Karpas-422 (cell line): Measurements from ENCODE around the gene CHMP3. TPM values are rescaled to one million over a fixed set of nuclear protein-coding genes. Genes with fewer than 3 reads are reported as not detected.
"Not testable (repeated sequence)": the region's sequence is repeated elsewhere in the genome, so short reads cannot be mapped to it uniquely, and the experiment has no call there.

ENCODE experiments used
- DNase-seq: peaks from one replicate; pipeline ENCODE4 v3.0.0-alpha.2; 2015
- H2AFZ ChIP-seq: fragments of 200-600 bp; sonication (generic); 2 replicates; pipeline ENCODE4 v1.6.1; 2014; ENCODE audit warnings: antibody characterized with exemption, low read length, mixed read lengths
- H3K27ac ChIP-seq: fragments of 200-600 bp; sonication (generic); 2 replicates; pipeline ENCODE4 v1.5.1; 2014; ENCODE audit warnings: mild to moderate bottlenecking, low read length, moderate library complexity
- H3K27me3 ChIP-seq: fragments of 200-600 bp; sonication (generic); 2 replicates; pipeline ENCODE4 v1.6.1; 2014; ENCODE audit warnings: low read length, mixed read lengths
- H3K36me3 ChIP-seq: fragments of 200-600 bp; sonication (generic); 2 replicates; pipeline ENCODE4 v1.6.1; 2014; ENCODE audit warnings: low read length, mixed read lengths; ENCODE audit not compliant: insufficient read depth
- H3K4me1 ChIP-seq: fragments of 200-600 bp; sonication (generic); 2 replicates; pipeline ENCODE4 v1.6.1; 2014; ENCODE audit warnings: mild to moderate bottlenecking, low read length, mixed read lengths
- H3K4me2 ChIP-seq: fragments of 200-600 bp; sonication (generic); 2 replicates; pipeline ENCODE4 v1.6.1; 2014; ENCODE audit warnings: low read length, low read depth, mild to moderate bottlenecking; ENCODE audit not compliant: poor library complexity, severe bottlenecking
- H3K4me3 ChIP-seq: fragments of 200-600 bp; sonication (generic); 2 replicates; pipeline ENCODE4 v1.5.1; 2014; ENCODE audit warnings: mild to moderate bottlenecking, antibody characterized with exemption, low read length, mixed read lengths
- H3K79me2 ChIP-seq: fragments of 200-600 bp; sonication (generic); 2 replicates; pipeline ENCODE4 v1.6.1; 2014; ENCODE audit warnings: mild to moderate bottlenecking, low read length, mixed read lengths
- H3K9ac ChIP-seq: fragments of 200-600 bp; sonication (generic); 2 replicates; pipeline ENCODE4 v1.6.0; 2014; ENCODE audit warnings: low read length
- H3K9me2 ChIP-seq: fragments of 200-600 bp; sonication (generic), shearing (Covaris generic); replicated peaks from 2 replicates; pipeline ENCODE4 v1.6.0; 2014; ENCODE audit warnings: mild to moderate bottlenecking, low read length, moderate library complexity; ENCODE audit not compliant: insufficient read depth
- H3K9me3 ChIP-seq: fragments of 300-700, 200-600 bp; sonication (generic); 2 replicates; pipeline ENCODE4 v1.6.1; 2014; ENCODE audit warnings: low read length, mixed read lengths
- H4K20me1 ChIP-seq: fragments of 200-600 bp; sonication (generic); 2 replicates; pipeline ENCODE4 v1.6.1; 2014; ENCODE audit warnings: mild to moderate bottlenecking, antibody characterized with exemption, low read length, low read depth; ENCODE audit not compliant: insufficient read depth
- total RNA-seq: library from RNA; depleted of rRNA; stranded (reverse); fragments of >200 nt; shearing (Covaris generic); gene quantifications from 2 replicates; pipeline ENCODE4 v1.2.3, GENCODE V29; 2014; ENCODE audit warnings: low replicate concordance

Gene CHMP3
- total RNA-seq, 1 experiment from 2014 or later = 34.4 TPM

- H3K79me2 ChIP-seq, H3K9ac ChIP-seq, H3K27me3 ChIP-seq, H2AFZ ChIP-seq, H3K9me2 ChIP-seq, H3K27ac ChIP-seq, H3K4me2 ChIP-seq, H3K36me3 ChIP-seq, DNase-seq, H3K4me1 ChIP-seq, H4K20me1 ChIP-seq, H3K9me3 ChIP-seq, H3K4me3 ChIP-seq: not testable (repeated sequence)
Observed at GRCh38 chr2:86589701-86590100, 26.5 kb upstream of the CHMP3 start.

GRCh38 chr2:86584151-86584913 lies 21.1 kb upstream of the CHMP3 start:
- Histone ChIP-seq H2AFZ (no peak overlapping the region), H3K9ac (no peak overlapping the region), H3K4me1 (no peaks in the 10 kb centered on the region; the same call in 1 of the 2 replicates), H3K9me3 (no peaks in the 10 kb centered on the region), H3K36me3 (no peaks in the 10 kb centered on the region), H3K79me2 (no peaks in the 10 kb centered on the region), H3K9me2 (no peaks in the 10 kb centered on the region), H3K4me2 (no peak overlapping the region), H3K4me3 (no peak overlapping the region), H3K27ac (no peak overlapping the region), H4K20me1 (no peaks in the 10 kb centered on the region), H3K27me3 (no peaks in the 10 kb centered on the region)
- DNase-seq = no peak

GRCh38 chr2:86580560-86580959 lies 17.3 kb upstream of the CHMP3 start:
- Histone ChIP-seq H3K9ac (no peak overlapping the region), H3K27me3 (no peaks in the 10 kb centered on the region; the same call in 1 of the 2 replicates), H3K9me3 (peaks cover 8% of the 10 kb centered on the region), H2AFZ (no peak overlapping the region), H3K4me2 (no peak overlapping the region), H3K4me1 (no peaks in the 10 kb centered on the region), H4K20me1 (no peaks in the 10 kb centered on the region), H3K36me3 (no peaks in the 10 kb centered on the region), H3K4me3 (no peak overlapping the region), H3K79me2 (no peaks in the 10 kb centered on the region), H3K27ac (no peak overlapping the region), H3K9me2 (no peaks in the 10 kb centered on the region)
- no peak for DNase-seq

- Histone ChIP-seq H3K4me3 (no peak overlapping the region), H3K9ac (no peak overlapping the region), H3K27me3 (no peaks in the 10 kb centered on the region; the same call in 1 of the 2 replicates), H3K27ac (no peak overlapping the region), H3K4me2 (no peak overlapping the region), H3K9me2 (no peaks in the 10 kb centered on the region), H4K20me1 (no peaks in the 10 kb centered on the region), H2AFZ (no peak overlapping the region), H3K4me1 (no peaks in the 10 kb centered on the region), H3K36me3 (no peaks in the 10 kb centered on the region), H3K79me2 (no peaks in the 10 kb centered on the region), H3K9me3 (peaks cover 8% of the 10 kb centered on the region)
- DNase-seq = no peak
Observed at GRCh38 chr2:86577817-86578456, 14.7 kb upstream of the CHMP3 start.

- Histone ChIP-seq H3K27ac (no peak overlapping the region), H3K4me2 (no peak overlapping the region), H3K9ac (no peak overlapping the region), H4K20me1 (no peaks in the 10 kb centered on the region), H3K27me3 (no peaks in the 10 kb centered on the region), H3K9me2 (no peaks in the 10 kb centered on the region), H3K36me3 (no peaks in the 10 kb centered on the region), H3K4me3 (no peak overlapping the region), H3K4me1 (no peaks in the 10 kb centered on the region), H2AFZ (no peak overlapping the region), H3K79me2 (no peaks in the 10 kb centered on the region), H3K9me3 (no peaks in the 10 kb centered on the region)
- DNase-seq = no peak
Observed at GRCh38 chr2:86570059-86570458, 6.8 kb upstream of the CHMP3 start.

GRCh38 chr2:86566821-86567190 lies 3.6 kb upstream of the CHMP3 start:
- Histone ChIP-seq H3K9me3 (no peaks in the 10 kb centered on the region), H4K20me1 (0 out of 2 replicates have a peak, but pooled peaks cover 3% of the 10 kb centered on the region), H3K27me3 (no peaks in the 10 kb centered on the region), H2AFZ (no peak overlapping the region), H3K27ac (no peak overlapping the region), H3K9ac (no peak overlapping the region), H3K4me1 (peaks cover 12% of the 10 kb centered on the region), H3K4me3 (no peak overlapping the region), H3K4me2 (no peak overlapping the region), H3K9me2 (no peaks in the 10 kb centered on the region; the same call in 1 of the 2 replicates), H3K79me2 (peaks cover 11% of the 10 kb centered on the region), H3K36me3 (no peaks in the 10 kb centered on the region)
- DNase-seq = no peak

GRCh38 chr2:86566158-86566820 lies 3.0 kb upstream of the CHMP3 start:
- Histone ChIP-seq H4K20me1 (0 out of 2 replicates have a peak, but pooled peaks cover 3% of the 10 kb centered on the region), H3K27ac (no peak overlapping the region), H3K79me2 (peaks cover 17% of the 10 kb centered on the region), H3K4me3 (no peak overlapping the region), H3K9me2 (no peaks in the 10 kb centered on the region; the same call in 1 of the 2 replicates), H3K36me3 (no peaks in the 10 kb centered on the region), H3K9me3 (no peaks in the 10 kb centered on the region), H3K27me3 (no peaks in the 10 kb centered on the region), H3K4me2 (no peak overlapping the region), H2AFZ (no peak overlapping the region), H3K4me1 (peaks cover 18% of the 10 kb centered on the region), H3K9ac (no peak overlapping the region)
- DNase-seq = no peak

GRCh38 chr2:86563650-86564061 lies 413 bp upstream of the CHMP3 start:
- Histone ChIP-seq H3K4me2 (peak overlapping the region; percentile 97), H3K79me2 (peaks cover 43% of the 10 kb centered on the region), H3K36me3 (peaks cover 3% of the 10 kb centered on the region; the same call in 1 of the 2 replicates), H3K4me3 (peak overlapping the region; percentile 98), H3K9me3 (no peaks in the 10 kb centered on the region), H3K9ac (peak overlapping the region; percentile 93), H3K27me3 (no peaks in the 10 kb centered on the region), H3K27ac (no peak overlapping the region), H3K9me2 (no peaks in the 10 kb centered on the region; the same call in 1 of the 2 replicates), H4K20me1 (0 out of 2 replicates have a peak, but pooled peaks cover 3% of the 10 kb centered on the region), H3K4me1 (peaks cover 21% of the 10 kb centered on the region), H2AFZ (peak overlapping the region; percentile 81)
- no peak for DNase-seq
